Heart right ventricle (tissue), 16 donors: ENCODE measurements around the gene GRB10. TPM values are rescaled to one million over a fixed set of nuclear protein-coding genes. Genes with fewer than 3 reads are reported as not detected.

Experiments used
- ATAC-seq, 8 donors: fragments of 200-7000 bp; cut with Tn5 transposase; one replicate each; pipeline ENCODE4 v1.9.1; 2020; ENCODE audit warnings: mild to moderate bottlenecking in 8 of 8, moderate library complexity in 8 of 8, moderate number of reproducible peaks in 1 of 8
- DNase-seq, 2 donors: peaks; one replicate each; pipeline ENCODE4 v3.0.0-alpha.2; 2020
- H3K27ac ChIP-seq, 10 donors: fragments of 200-600 bp; sonication (generic) in 2 of 10; one replicate each; pipeline versions ENCODE4 v1.5.0 to v1.8.0; 2020 to 2022; ENCODE audit warnings: mild to moderate bottlenecking in 3 of 10
- H3K27me3 ChIP-seq, 7 donors: fragments of 200-600 bp; one replicate each; pipeline ENCODE4 v1.8.0; 2021 to 2022; ENCODE audit warnings: mild to moderate bottlenecking in 2 of 7
- H3K36me3 ChIP-seq, 9 donors: fragments of 200-600 bp; sonication (generic) in 1 of 9; one replicate each; pipeline versions ENCODE4 v1.5.0 to v1.8.0; 2020 to 2022; ENCODE audit warnings: mild to moderate bottlenecking in 2 of 9
- H3K4me1 ChIP-seq, 9 donors: fragments of 200-600 bp; sonication (generic) in 1 of 9; one replicate each; pipeline versions ENCODE4 v1.5.0 to v1.8.0; 2020 to 2022; ENCODE audit warnings: mild to moderate bottlenecking in 4 of 9
- H3K4me3 ChIP-seq, 10 donors: fragments of 200-600 bp; sonication (generic) in 2 of 10; one replicate each; pipeline versions ENCODE4 v1.5.0 to v1.8.0; 2020 to 2022; ENCODE audit warnings: mild to moderate bottlenecking in 7 of 10, moderate library complexity in 2 of 10
- H3K9me3 ChIP-seq, 11 donors: fragments of 200-600 bp in 10 of 11; sonication (generic) in 2 of 11; one replicate each; pipeline versions ENCODE4 v1.5.0 to v1.8.0; 2013 to 2022; ENCODE audit warnings: mild to moderate bottlenecking in 2 of 11, control low read depth in 1 of 11, moderate library complexity in 1 of 11
- CTCF ChIP-seq, 9 donors: fragments of 200-600 bp; sonication (generic) in 2 of 9; IDR thresholded peaks; one replicate each; pipeline versions ENCODE4 v1.5.0 to v1.8.0; 2021 to 2022; ENCODE audit warnings: antibody characterized with exemption in 9 of 9, mild to moderate bottlenecking in 5 of 9, moderate library complexity in 1 of 9
- WGBS, 2 donors: extraction: QIAGEN DNeasy Blood & Tissue Kit; methylation state at CpG; one replicate each; pipeline ENCODE4 v1.1.7; 2013; ENCODE audit warnings: inconsistent platforms in 1 of 2; 5-methylcytosine and 5-hydroxymethylcytosine counted together
- intact Hi-C, 10 donors: fragments of 100-400 bp; cut with DNase I; formaldehyde crosslinking; loops; one replicate each; pipeline versions ENCODE4 v1.11.1 to v1.14.2; 2022
- polyA plus RNA-seq, 2 donors: library from polyadenylated mRNA; stranded (reverse); fragments of 200-250 nt; gene quantifications; one replicate each; pipeline ENCODE4 v1.2.3, GENCODE V29; 2013
- total RNA-seq, 10 donors: library from RNA; stranded (reverse); fragmentation: NEBNext Ultra II Directional in 3 of 10; extraction: Animal tissue kit (Norgen Biotek cat#: 25700) in 3 of 10; gene quantifications; one replicate each; pipeline versions ENCODE4 v1.2.1 to v1.2.4, GENCODE V29; 2021 to 2023
- donor health status: Arrhythmogenic right ventricular cardiomyopathy.
- donor health status: ischemic (EF 13 %, LVEDD 7.1; RV severe dilation, severe dysfunction).
- donor health status: healthy with polysubstance abuse.
- donor health status: DM: no; HTN: yes; CAD: no.
- donor health status: DM: no; HTN: no; CAD: no.
- donor health status: ischemic (EF 25% LVEDD 6.9; RV normal size, moderate dysfunction).
- donor health status: ischemic (EF 25% LVEDD 5.7; RV mildly dilated, moderate dysfunction).
- donor health status: healthy.
- donor health status: DM: yes; HTN: yes; CAD: no.
- donor health status: Ischemic cardiomyopathy.
- donor health status: ischemic (EF 35%, LVEDD 5.7; RV mildly dilated, moderate dysfunction).
- donor health status: nonischemic (EF 11% LVEDD 7.7; RV severe dilation, severe dysfunction).
- donor health status: DM: yes; HTN: yes; CAD: no.
- donor health status: PGD.
- donor health status: ischemic (EF 29% LVEDD 5.4; RV normal size, mild dysfunction).
- donor health status: nonischemic (EF 23%, LVEDD 6.1; RV moderate dilation, normal function).

Gene GRB10
- total and polyA plus RNA-seq, 12 donors: 13.2 to 48.7 (median 29.6) TPM

- no peaks in the 10 kb centered on the region for H3K4me1 ChIP-seq
- H3K27me3 ChIP-seq: peaks cover 0 to 22% (median 6%) of the 10 kb centered on the region in 7 donors
- H3K36me3 ChIP-seq: no peaks in the 10 kb centered on the region
- ATAC-seq (peak in 1 of 8 donors; percentile 38), DNase-seq (no peak)
- WGBS, 2 donors: 70 to 75% methylated on average over 8 of the region's 8 CpGs
- no peaks in the 10 kb centered on the region for H3K9me3 ChIP-seq
- TF ChIP-seq CTCF (IDR thresholded peaks at IDR 0.05): no peak
- intact Hi-C loops: no loop called here
- no peak within 1 kb of the TSS for H3K4me3 ChIP-seq
- no peak within 1 kb of the TSS for H3K27ac ChIP-seq
These were observed 217.8 kb downstream of the GRB10 start, which contains the start of gene DDC for GRCh38 chr7:50564640-50565558. TSS of gene DDC (minus strand) at chr7:50565405. CDS start at chr7:50544085, 21,320 bp downstream.

- 88 to 90% methylated on average over 8 of the region's 8 CpGs for WGBS, 2 donors
- H3K9me3 ChIP-seq: no peaks in the 10 kb centered on the region
- H3K36me3 ChIP-seq: no peaks in the 10 kb centered on the region
- TF ChIP-seq CTCF (IDR thresholded peaks at IDR 0.05): no peak
- no peak overlapping the region for H3K4me3 ChIP-seq
- no peak for DNase-seq
- peaks cover 0 to 25% (median 9%) of the 10 kb centered on the region in 7 donors for H3K27me3 ChIP-seq
- ATAC-seq: no peak
- no peak overlapping the region for H3K27ac ChIP-seq
- intact Hi-C loops: no loop called here
- no peaks in the 10 kb centered on the region for H3K4me1 ChIP-seq
These were observed 218.5 kb downstream of the GRB10 start for GRCh38 chr7:50564171-50564570.

GRCh38 chr7:50562136-50562535 lies 220.6 kb downstream of the GRB10 start:
- Histone ChIP-seq H3K9me3 (no peaks in the 10 kb centered on the region), H3K27ac (no peak overlapping the region), H3K4me1 (no peaks in the 10 kb centered on the region), H3K4me3 (no peak overlapping the region), H3K27me3 (peaks cover 0 to 32% (median 18%) of the 10 kb centered on the region in 7 donors), H3K36me3 (no peaks in the 10 kb centered on the region)
- 68% methylated on average over 5 of the region's 5 CpGs for WGBS, 2 donors
- intact Hi-C loops: no loop called here
- TF ChIP-seq CTCF (IDR thresholded peaks at IDR 0.05): no peak
- DNase-seq (no peak), ATAC-seq (peak in 1 of 8 donors; percentile 30)

GRCh38 chr7:50560865-50561351 lies 221.8 kb downstream of the GRB10 start:
- ATAC-seq (peak in 2 of 8 donors; percentile 11 to 18), DNase-seq (peak in 1 of 2 donors; percentile 31)
- 22 to 27% methylated on average over 9 of the region's 9 CpGs for WGBS, 2 donors
- H3K4me1 ChIP-seq: no peaks in the 10 kb centered on the region
- H3K4me3 ChIP-seq: no peak overlapping the region
- no peaks in the 10 kb centered on the region for H3K9me3 ChIP-seq
- no peaks in the 10 kb centered on the region for H3K36me3 ChIP-seq
- peaks cover 0 to 32% (median 19%) of the 10 kb centered on the region in 7 donors for H3K27me3 ChIP-seq
- intact Hi-C loops: no loop called here
- no peak for TF ChIP-seq CTCF (IDR thresholded peaks at IDR 0.05)
- H3K27ac ChIP-seq: no peak overlapping the region
